OCI-M2 (cell line): ENCODE results near the gene PRM3.

Experiments
- DNase-seq: peaks from one replicate; lab custom pipeline; 2025; ENCODE audit not compliant: unreplicated experiment; lab: John Stamatoyannopoulos, UW

PRM3 gene

GRCh38 chr16:11259655-11260595 lies 13.5 kb downstream of the PRM3 start:
- no peak for DNase-seq

- DNase-seq, result no peak
Observed at GRCh38 chr16:11258553-11259492, 14.6 kb downstream of the PRM3 start.

- peak; percentile 17 for DNase-seq
Observed at GRCh38 chr16:11257131-11257938, 16.1 kb downstream of the PRM3 start.

- no peak for DNase-seq
Observed at GRCh38 chr16:11256661-11257130, 16.7 kb downstream of the PRM3 start.

- no peak for DNase-seq
Observed at GRCh38 chr16:11255737-11256660, 17.4 kb downstream of the PRM3 start, which contains the start of gene SOCS1. SOCS1 (minus strand) TSS chr16:11256204; CDS start chr16:11255478, 726 bp downstream.

GRCh38 chr16:11254913-11255736 lies 18.3 kb downstream of the PRM3 start:
- no peak for DNase-seq

GRCh38 chr16:11253995-11254912 lies 19.2 kb downstream of the PRM3 start:
- DNase-seq, result no peak

- DNase-seq, result no peak
Observed at GRCh38 chr16:11253009-11253994, 20.1 kb downstream of the PRM3 start.

GRCh38 chr16:11252482-11252931 lies 20.9 kb downstream of the PRM3 start:
- no peak for DNase-seq

- DNase-seq, result no peak
Observed at GRCh38 chr16:11251525-11252481, 21.6 kb downstream of the PRM3 start.

- DNase-seq, result no peak
Observed at GRCh38 chr16:11250786-11251524, 22.5 kb downstream of the PRM3 start.

- DNase-seq, result no peak
Observed at GRCh38 chr16:11250091-11250785, 23.2 kb downstream of the PRM3 start.

GRCh38 chr16:11249233-11250061 lies 24.0 kb downstream of the PRM3 start:
- DNase-seq, result no peak
